ENCODE measurements around the gene PIP5K1A.
"Not testable (repeated sequence)": the region's sequence is repeated elsewhere in the genome, so short reads cannot be mapped to it uniquely, and the experiment has no call there.

The PIP5K1A gene

DNA sequence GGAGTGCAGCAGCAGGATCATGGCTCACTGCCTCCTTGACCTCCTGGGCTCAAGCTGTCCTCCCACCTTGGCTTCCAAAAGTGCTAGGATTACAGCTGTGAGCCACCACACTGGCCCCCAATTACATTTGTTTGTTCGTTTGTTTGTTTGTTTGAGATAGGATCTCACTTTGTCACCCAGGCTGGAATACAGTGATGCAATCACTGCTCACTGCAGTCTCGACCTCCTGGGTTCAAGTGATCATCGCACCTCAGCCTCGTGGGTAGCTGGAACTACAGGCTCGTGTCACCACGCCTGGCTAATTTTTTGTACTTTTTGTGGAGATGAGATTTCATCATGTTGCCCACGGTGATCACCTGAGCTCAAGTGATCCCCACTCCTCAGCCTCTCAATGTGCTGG, 6.3 kb upstream of the PIP5K1A start:
- no peak for DNase-seq

- DNase-seq = no peak
Observed at GRCh38 chr1:151193304-151193703, 5.0 kb upstream of the PIP5K1A start.

DNA sequence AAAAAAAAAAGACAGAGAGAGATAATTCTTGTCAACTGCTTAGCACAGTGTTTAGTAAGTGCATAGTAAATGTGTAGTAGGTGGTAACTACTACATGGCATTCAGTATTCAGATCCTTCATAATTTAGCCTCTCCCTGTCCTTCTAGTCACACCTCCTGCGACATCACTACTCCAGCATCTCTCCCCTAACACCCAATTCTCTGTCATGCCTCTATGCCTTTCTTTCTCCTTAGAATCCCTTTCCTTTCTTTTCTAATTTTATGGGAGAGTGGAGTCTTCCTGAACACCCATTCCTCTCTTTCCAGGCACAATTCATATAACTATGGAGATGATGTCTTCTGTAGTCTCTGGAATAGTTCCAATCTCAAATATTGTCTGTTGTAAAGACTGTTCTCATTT, 4.5 kb upstream of the PIP5K1A start:
- DNase-seq = no peak

- peak; percentile 14 to 33 for DNase-seq
Observed at GRCh38 chr1:151194894-151195594, 3.3 kb upstream of the PIP5K1A start.

DNA sequence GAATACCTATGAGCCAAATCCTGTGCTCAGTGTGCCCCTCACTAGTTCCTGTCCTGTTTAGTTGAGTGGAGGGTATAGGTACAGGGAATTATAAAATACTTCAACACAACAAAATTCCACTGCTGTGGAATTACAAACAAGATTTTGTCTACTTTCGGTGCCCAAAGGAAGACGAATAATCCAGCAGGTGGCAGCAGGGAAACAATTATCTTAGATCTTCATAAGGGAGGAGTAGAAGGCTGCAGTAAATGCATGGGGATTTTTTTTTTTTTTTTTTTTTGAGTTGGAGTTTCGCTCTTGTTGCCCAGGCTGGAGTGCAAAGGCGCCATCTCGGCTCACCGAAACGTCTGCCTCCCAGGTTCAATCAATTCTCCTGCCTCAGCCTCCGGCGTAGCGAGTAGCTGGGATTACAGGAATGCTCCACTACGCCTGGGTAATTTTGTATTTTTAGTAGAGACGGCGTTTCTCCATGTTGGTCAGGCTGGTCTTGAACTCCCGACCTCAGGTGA, 2.0 kb upstream of the PIP5K1A start:
- DNase-seq = peak; percentile 82 to 93

GRCh38 chr1:151197863-151198253, 494 bp upstream of the PIP5K1A start:
- DNase-seq = no peak

- peak; percentile 18 to 39 for DNase-seq
Observed at GRCh38 chr1:151199873-151200581, 1.7 kb downstream of the PIP5K1A start.

GRCh38 chr1:151205381-151205965, 7.1 kb downstream of the PIP5K1A start:
- DNase-seq = not testable (repeated sequence)

DNA sequence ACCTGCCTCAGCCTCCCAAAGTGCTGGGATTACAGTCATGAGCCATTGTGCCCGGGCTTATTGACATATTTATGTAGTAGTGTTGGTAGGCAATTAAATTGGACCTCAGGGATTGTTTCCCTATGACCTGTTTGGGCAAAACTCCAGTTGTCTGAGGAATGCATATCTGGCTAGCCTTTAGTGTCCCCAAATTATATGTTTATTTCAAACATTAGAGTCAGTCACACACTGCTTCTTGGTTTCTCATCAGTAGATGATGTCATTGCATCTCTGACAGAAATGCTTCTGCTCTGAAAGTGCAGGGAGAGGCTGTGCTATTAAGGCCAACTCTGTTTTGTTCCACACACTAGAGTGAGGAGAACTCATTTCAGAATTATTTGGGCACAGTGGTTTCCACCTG, 12.5 kb downstream of the PIP5K1A start:
- DNase-seq = no peak

- no peak for DNase-seq
Observed at GRCh38 chr1:151211972-151212705, 13.8 kb downstream of the PIP5K1A start.

GRCh38 chr1:151213560-151213959, 15.2 kb downstream of the PIP5K1A start:
- no peak for DNase-seq

DNA sequence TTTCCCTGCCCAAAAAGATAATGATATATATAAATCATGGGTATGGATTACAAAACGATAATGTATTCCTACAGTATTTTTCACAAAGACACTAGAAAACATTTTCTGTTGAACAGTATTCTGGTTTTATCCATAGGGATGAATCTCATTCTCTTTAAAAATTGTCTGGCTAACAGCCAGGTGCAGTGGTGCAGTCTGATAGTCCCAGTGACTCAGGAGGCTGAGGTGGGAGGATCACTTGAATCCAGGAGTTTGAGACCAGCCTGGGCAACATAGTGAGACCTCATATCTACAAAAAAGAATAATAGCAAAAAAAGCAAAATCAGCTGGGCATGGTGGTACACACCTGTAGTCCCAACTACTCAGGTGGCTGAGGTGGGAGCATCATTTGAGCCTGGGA, 23.3 kb downstream of the PIP5K1A start:
- DNase-seq = no peak

GRCh38 chr1:151222130-151222529, 23.8 kb downstream of the PIP5K1A start:
- DNase-seq = no peak

DNA sequence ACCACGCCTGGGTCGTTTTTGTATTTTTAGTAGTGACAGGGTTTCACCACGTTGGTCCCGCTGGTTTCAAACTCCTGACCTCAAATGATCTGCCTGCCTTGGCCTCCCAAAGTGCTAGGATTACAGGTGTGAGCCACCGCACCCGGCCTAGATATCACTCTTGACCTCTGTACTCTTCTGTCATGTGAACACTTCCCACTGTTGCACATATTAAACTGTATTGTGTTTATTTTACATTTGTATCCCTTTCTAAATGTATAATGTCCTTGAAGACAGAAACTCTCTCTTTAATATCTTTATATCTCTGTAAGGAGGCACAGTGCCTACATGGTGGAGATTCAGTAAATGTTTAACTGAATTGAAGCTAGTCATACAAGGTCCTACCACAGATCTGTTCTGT, 36.9 kb downstream of the PIP5K1A start:
- DNase-seq = no peak

GRCh38 chr1:151237678-151238466, 39.5 kb downstream of the PIP5K1A start:
- peak; percentile 4 to 42 for DNase-seq

DNA sequence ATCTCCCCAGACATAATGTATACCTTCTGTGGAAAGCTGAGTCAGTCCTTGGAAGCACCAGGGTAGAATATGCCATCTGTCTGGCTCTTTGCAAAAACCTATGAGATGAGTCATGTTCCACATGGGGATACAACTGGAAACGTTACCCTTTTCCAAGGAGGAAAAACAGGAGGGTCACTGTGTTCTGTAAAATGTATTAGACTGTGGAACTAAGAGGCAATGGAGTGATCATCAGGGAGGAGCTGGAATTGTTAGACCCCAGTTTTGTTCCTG, 40.1 kb downstream of the PIP5K1A start:
- DNase-seq = no peak

DNA sequence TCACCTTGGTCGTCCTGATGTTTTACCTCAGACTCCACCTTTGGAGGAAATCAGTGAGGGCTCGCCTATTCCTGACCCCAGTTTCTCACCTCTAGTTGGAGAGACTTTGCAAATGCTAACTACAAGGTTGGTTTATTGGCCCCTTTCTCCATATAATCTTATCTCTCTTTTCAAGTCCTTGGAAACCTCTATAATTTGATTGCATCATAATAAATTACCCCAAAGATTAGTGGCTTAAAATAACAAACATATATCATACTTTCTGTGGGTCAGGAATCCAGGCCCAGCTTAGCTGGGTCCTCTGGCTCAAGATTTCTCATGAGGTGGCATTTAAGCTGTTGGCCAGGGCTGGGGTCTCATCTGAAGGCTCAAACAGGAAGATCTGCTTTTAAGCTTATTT, 44.1 kb downstream of the PIP5K1A start:
- DNase-seq = no peak

DNA sequence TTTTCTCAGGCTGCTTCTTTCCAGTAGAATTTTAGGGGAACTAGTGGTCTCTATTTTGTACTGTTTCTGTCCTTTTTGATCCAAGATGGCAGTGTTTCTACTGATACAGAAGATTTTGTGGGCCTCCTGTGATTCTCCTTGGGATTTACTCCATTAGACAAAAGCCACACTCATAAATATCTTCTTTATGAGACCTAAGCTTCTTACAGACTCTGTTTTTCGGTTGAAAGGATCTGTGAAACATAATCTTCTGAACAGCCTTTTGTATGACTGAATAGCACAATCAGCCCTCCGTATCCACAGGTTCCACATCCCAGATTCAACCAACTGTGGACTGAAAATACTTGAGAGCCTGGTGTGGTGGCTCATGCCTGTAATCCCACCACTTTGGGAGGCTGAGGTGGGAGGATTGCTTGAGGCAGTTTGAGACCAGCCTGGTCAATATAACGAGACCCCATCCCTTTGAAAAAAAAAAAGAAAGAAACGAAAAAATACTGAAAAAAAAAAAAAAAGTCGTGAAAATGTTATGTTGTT, 45.4 kb downstream of the PIP5K1A start:
- no peak for DNase-seq

- peak; percentile 6 to 55 for DNase-seq
Observed at GRCh38 chr1:151246786-151247185, 48.4 kb downstream of the PIP5K1A start.

GRCh38 chr1:151251656-151252470, 53.5 kb downstream of the PIP5K1A start:
- DNase-seq = peak; percentile 65 to 73
